HepG2 (cell line): ENCODE results near the gene NOL4L. TPM values are rescaled to one million over a fixed set of nuclear protein-coding genes. Genes with fewer than 3 reads are reported as not detected.

Source experiments
- CBX5 ChIP-seq: sonication (generic); formaldehyde crosslinking; IDR thresholded peaks from 2 replicates; pipeline ENCODE4 v1.4.0; 2020; ENCODE audit warnings: missing genetic modification reagents, borderline replicate concordance
- HOXA3 ChIP-seq: sonication (generic); formaldehyde crosslinking; IDR thresholded peaks from 2 replicates; pipeline ENCODE4 v1.5.0; 2020; ENCODE audit warnings: missing genetic modification reagents
- KLF11 ChIP-seq: IDR thresholded peaks from 2 replicates; pipeline ENCODE4 v1.6.1; 2016; ENCODE audit warnings: missing compliant biosample characterization
- MED1 ChIP-seq: sonication (generic); formaldehyde crosslinking; IDR thresholded peaks from 2 replicates; pipeline ENCODE4 v1.4.0; 2020; ENCODE audit warnings: missing genetic modification reagents
- PITX1 ChIP-seq: sonication (generic); formaldehyde crosslinking; IDR thresholded peaks from 2 replicates; pipeline ENCODE4 v1.5.1; 2020; ENCODE audit warnings: mild to moderate bottlenecking, missing genetic modification reagents
- SSRP1 ChIP-seq: IDR thresholded peaks from 2 replicates; pipeline ENCODE4 v1.6.1; 2016; ENCODE audit warnings: control low read depth
- ZNF331 ChIP-seq: sonication (generic); formaldehyde crosslinking; IDR thresholded peaks from 2 replicates; pipeline ENCODE4 v1.4.0; 2020; ENCODE audit warnings: missing genetic modification reagents
- ZNF354B ChIP-seq: sonication (generic); formaldehyde crosslinking; IDR thresholded peaks from 2 replicates; pipeline ENCODE4 v1.8.0; 2022; ENCODE audit warnings: mild to moderate bottlenecking, missing genetic modification reagents
- ZNF616 ChIP-seq: sonication (generic); formaldehyde crosslinking; IDR thresholded peaks from 2 replicates; pipeline ENCODE4 v1.5.0; 2020; ENCODE audit warnings: low read depth, mild to moderate bottlenecking, missing genetic modification reagents
- polyA plus RNA-seq, 8 experiments: library from polyadenylated mRNA; depleted of rRNA in 3 of 8; stranded (reverse) in 7 of 8; unstranded in 1 of 8; fragments of >200 nt; fragmentation: Illumina TruSeq in 4 of 8; extraction: Trizol in 4 of 8; gene quantifications; 2 replicates each; pipeline versions ENCODE4 v1.2.1 to v1.2.3, GENCODE V29; 2011 to 2016; ENCODE audit warnings: low read depth in 4 of 8, missing spikeins in 1 of 8, mixed read lengths in 1 of 8; ENCODE audit not compliant: insufficient read depth in 1 of 8
- total RNA-seq, 5 experiments: library from RNA; depleted of rRNA; stranded (reverse); fragments of >200 nt; fragmentation: Illumina TruSeq; extraction: Trizol; gene quantifications; 2 replicates each; pipeline ENCODE4 v1.2.3, GENCODE V29; 2016; ENCODE audit warnings: low read depth in 1 of 5
- TF ChIP-seq, protein P1 (sequence below): IDR thresholded peaks from 2 replicates; pipeline ENCODE4 v1.4.0; 2020; ENCODE audit warnings: mild to moderate bottlenecking, missing genetic modification reagents
- TF ChIP-seq, protein P2 (sequence below): IDR thresholded peaks from 2 replicates; pipeline ENCODE4 v1.6.1; 2016
- TF ChIP-seq, protein P3 (sequence below): sonication (generic); formaldehyde crosslinking; conservative IDR thresholded peaks from 2 replicates; pipeline ENCODE4 v1.4.0; 2020; ENCODE audit warnings: missing genetic modification reagents
- TF ChIP-seq, protein P4 (sequence below): sonication (generic); formaldehyde crosslinking; IDR thresholded peaks from 2 replicates; pipeline ENCODE4 v1.5.1; 2020; ENCODE audit warnings: mild to moderate bottlenecking, missing genetic modification reagents, moderate library complexity
- TF ChIP-seq, protein P5 (sequence below): sonication (generic); formaldehyde crosslinking; IDR thresholded peaks from 2 replicates; pipeline ENCODE4 v1.5.0; 2020; ENCODE audit warnings: mild to moderate bottlenecking, missing genetic modification reagents, moderate library complexity
- TF ChIP-seq, protein P6 (sequence below): IDR thresholded peaks from 2 replicates; pipeline ENCODE4 v1.6.1; 2016; ENCODE audit warnings: missing compliant biosample characterization, missing genetic modification reagents, borderline replicate concordance

NOL4L gene
- total and polyA plus RNA-seq, 2 of the 13 experiments (the other 11 are each of a cell fraction or from before 2014, with no cell fraction given): 16.6 to 35.4 TPM

DNA sequence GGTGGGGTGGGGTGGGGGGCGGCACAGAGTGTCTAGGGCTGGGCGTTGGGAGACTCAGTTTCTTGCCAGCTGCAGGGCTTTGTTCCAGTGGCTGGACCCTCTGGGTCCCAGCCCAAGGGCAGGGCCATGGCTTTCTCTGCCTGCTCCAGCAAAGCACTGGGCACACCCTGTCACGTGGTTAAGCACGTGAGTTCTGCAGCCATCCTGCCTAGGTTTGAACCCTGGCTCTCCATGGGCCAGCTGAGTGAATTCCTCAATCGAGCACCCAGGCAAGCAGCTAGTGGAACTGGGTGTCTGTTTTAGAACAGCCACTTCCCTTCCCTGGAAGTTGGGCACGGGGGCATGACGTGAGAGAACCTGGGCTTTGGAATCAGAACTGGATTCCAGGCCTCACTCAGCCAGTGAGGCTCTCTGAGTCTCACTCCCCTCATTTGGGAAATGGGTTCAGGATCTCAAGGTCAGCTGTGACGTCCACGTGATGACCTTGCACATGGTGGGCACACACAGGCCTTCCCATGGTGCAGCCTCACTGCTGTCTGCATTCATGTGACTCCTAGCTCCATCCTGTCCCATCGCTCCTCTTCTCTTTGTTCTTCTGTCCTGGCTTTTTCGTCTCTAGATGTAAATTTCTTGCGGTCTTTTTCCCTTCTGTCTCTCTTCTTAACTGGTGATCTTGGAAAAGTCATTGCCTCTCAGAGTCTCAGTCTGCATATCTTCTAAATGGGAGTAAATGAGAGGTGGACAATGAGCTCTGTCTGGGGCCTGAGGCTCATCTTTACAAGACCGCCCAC lies 45.9 kb downstream of the NOL4L start (continued):
- TF ChIP-seq, protein P1, sequence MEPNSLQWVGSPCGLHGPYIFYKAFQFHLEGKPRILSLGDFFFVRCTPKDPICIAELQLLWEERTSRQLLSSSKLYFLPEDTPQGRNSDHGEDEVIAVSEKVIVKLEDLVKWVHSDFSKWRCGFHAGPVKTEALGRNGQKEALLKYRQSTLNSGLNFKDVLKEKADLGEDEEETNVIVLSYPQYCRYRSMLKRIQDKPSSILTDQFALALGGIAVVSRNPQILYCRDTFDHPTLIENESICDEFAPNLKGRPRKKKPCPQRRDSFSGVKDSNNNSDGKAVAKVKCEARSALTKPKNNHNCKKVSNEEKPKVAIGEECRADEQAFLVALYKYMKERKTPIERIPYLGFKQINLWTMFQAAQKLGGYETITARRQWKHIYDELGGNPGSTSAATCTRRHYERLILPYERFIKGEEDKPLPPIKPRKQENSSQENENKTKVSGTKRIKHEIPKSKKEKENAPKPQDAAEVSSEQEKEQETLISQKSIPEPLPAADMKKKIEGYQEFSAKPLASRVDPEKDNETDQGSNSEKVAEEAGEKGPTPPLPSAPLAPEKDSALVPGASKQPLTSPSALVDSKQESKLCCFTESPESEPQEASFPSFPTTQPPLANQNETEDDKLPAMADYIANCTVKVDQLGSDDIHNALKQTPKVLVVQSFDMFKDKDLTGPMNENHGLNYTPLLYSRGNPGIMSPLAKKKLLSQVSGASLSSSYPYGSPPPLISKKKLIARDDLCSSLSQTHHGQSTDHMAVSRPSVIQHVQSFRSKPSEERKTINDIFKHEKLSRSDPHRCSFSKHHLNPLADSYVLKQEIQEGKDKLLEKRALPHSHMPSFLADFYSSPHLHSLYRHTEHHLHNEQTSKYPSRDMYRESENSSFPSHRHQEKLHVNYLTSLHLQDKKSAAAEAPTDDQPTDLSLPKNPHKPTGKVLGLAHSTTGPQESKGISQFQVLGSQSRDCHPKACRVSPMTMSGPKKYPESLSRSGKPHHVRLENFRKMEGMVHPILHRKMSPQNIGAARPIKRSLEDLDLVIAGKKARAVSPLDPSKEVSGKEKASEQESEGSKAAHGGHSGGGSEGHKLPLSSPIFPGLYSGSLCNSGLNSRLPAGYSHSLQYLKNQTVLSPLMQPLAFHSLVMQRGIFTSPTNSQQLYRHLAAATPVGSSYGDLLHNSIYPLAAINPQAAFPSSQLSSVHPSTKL (CRISPR knock-in tag): peak; percentile 40
- TF ChIP-seq CBX5 (CRISPR knock-in tag) (peak; percentile 67; the same call in 1 of the 2 replicates), KLF11 (CRISPR knock-in tag) (0 out of 2 replicates have a peak, but pooled peaks have one; percentile 53), ZNF616 (0 out of 2 replicates have a peak, but pooled peaks have one; percentile 20), ZNF354B (CRISPR knock-in tag) (no peak), ZNF331 (CRISPR knock-in tag) (no peak), HOXA3 (peak; percentile 69), PITX1 (CRISPR knock-in tag) (no peak), SSRP1 (CRISPR knock-in tag) (no peak), MED1 (CRISPR knock-in tag) (peak; percentile 59)
- TF ChIP-seq, protein P2, sequence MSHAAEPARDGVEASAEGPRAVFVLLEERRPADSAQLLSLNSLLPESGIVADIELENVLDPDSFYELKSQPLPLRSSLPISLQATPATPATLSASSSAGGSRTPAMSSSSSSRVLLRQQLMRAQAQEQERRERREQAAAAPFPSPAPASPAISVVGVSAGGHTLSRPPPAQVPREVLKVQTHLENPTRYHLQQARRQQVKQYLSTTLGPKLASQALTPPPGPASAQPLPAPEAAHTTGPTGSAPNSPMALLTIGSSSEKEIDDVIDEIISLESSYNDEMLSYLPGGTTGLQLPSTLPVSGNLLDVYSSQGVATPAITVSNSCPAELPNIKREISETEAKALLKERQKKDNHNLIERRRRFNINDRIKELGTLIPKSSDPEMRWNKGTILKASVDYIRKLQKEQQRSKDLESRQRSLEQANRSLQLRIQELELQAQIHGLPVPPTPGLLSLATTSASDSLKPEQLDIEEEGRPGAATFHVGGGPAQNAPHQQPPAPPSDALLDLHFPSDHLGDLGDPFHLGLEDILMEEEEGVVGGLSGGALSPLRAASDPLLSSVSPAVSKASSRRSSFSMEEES: peak; percentile 87
- TF ChIP-seq, protein P3, sequence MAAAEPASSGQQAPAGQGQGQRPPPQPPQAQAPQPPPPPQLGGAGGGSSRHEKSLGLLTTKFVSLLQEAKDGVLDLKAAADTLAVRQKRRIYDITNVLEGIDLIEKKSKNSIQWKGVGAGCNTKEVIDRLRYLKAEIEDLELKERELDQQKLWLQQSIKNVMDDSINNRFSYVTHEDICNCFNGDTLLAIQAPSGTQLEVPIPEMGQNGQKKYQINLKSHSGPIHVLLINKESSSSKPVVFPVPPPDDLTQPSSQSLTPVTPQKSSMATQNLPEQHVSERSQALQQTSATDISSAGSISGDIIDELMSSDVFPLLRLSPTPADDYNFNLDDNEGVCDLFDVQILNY (CRISPR knock-in tag): no peak
- TF ChIP-seq, protein P4, sequence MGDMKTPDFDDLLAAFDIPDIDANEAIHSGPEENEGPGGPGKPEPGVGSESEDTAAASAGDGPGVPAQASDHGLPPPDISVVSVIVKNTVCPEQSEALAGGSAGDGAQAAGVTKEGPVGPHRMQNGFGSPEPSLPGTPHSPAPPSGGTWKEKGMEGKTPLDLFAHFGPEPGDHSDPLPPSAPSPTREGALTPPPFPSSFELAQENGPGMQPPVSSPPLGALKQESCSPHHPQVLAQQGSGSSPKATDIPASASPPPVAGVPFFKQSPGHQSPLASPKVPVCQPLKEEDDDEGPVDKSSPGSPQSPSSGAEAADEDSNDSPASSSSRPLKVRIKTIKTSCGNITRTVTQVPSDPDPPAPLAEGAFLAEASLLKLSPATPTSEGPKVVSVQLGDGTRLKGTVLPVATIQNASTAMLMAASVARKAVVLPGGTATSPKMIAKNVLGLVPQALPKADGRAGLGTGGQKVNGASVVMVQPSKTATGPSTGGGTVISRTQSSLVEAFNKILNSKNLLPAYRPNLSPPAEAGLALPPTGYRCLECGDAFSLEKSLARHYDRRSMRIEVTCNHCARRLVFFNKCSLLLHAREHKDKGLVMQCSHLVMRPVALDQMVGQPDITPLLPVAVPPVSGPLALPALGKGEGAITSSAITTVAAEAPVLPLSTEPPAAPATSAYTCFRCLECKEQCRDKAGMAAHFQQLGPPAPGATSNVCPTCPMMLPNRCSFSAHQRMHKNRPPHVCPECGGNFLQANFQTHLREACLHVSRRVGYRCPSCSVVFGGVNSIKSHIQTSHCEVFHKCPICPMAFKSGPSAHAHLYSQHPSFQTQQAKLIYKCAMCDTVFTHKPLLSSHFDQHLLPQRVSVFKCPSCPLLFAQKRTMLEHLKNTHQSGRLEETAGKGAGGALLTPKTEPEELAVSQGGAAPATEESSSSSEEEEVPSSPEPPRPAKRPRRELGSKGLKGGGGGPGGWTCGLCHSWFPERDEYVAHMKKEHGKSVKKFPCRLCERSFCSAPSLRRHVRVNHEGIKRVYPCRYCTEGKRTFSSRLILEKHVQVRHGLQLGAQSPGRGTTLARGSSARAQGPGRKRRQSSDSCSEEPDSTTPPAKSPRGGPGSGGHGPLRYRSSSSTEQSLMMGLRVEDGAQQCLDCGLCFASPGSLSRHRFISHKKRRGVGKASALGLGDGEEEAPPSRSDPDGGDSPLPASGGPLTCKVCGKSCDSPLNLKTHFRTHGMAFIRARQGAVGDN (CRISPR knock-in tag): peak; percentile 57; the same call in 1 of the 2 replicates
- TF ChIP-seq, protein P5, sequence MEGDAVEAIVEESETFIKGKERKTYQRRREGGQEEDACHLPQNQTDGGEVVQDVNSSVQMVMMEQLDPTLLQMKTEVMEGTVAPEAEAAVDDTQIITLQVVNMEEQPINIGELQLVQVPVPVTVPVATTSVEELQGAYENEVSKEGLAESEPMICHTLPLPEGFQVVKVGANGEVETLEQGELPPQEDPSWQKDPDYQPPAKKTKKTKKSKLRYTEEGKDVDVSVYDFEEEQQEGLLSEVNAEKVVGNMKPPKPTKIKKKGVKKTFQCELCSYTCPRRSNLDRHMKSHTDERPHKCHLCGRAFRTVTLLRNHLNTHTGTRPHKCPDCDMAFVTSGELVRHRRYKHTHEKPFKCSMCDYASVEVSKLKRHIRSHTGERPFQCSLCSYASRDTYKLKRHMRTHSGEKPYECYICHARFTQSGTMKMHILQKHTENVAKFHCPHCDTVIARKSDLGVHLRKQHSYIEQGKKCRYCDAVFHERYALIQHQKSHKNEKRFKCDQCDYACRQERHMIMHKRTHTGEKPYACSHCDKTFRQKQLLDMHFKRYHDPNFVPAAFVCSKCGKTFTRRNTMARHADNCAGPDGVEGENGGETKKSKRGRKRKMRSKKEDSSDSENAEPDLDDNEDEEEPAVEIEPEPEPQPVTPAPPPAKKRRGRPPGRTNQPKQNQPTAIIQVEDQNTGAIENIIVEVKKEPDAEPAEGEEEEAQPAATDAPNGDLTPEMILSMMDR: no peak
- TF ChIP-seq, protein P6, sequence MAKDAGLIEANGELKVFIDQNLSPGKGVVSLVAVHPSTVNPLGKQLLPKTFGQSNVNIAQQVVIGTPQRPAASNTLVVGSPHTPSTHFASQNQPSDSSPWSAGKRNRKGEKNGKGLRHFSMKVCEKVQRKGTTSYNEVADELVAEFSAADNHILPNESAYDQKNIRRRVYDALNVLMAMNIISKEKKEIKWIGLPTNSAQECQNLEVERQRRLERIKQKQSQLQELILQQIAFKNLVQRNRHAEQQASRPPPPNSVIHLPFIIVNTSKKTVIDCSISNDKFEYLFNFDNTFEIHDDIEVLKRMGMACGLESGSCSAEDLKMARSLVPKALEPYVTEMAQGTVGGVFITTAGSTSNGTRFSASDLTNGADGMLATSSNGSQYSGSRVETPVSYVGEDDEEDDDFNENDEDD (CRISPR knock-in tag): peak; percentile 53
